BE2C (cell line): Measurements from ENCODE around the gene TAGAP.
A peak's percentile ranks its signal among the peaks of the same experiment; 100 is the strongest.

Source experiments
- DNase-seq: peaks from one replicate; pipeline ENCODE4 v3.0.0-alpha.2; 2020
- H3K27me3 ChIP-seq: fragments of 250-450 bp; sonication (Bioruptor Pico); 2 replicates; pipeline ENCODE4 v1.5.1; 2020; ENCODE audit warnings: mild to moderate bottlenecking
- H3K36me3 ChIP-seq: fragments of 250-450 bp; sonication (Bioruptor Pico); 2 replicates; pipeline ENCODE4 v1.5.1; 2020; ENCODE audit warnings: mild to moderate bottlenecking
- H3K4me1 ChIP-seq: fragments of 250-450 bp; sonication (Bioruptor Pico); 2 replicates; pipeline ENCODE4 v1.5.1; 2020
- H3K4me3 ChIP-seq: 2 replicates; pipeline ENCODE4 v1.5.1; 2011; ENCODE audit warnings: low read depth, low read length
- H3K9me3 ChIP-seq: fragments of 250-450 bp; sonication (Bioruptor Pico); 2 replicates; pipeline ENCODE4 v1.5.1; 2020
- CTCF ChIP-seq: IDR thresholded peaks from 2 replicates; pipeline ENCODE4 v1.5.1; 2012; ENCODE audit warnings: mild to moderate bottlenecking, low read depth, low read length

Gene TAGAP

GRCh38 chr6:159005436-159005835 lies 39.4 kb downstream of the TAGAP start:
- DNase-seq: no peak
- TF ChIP-seq CTCF: no peak
- H3K9me3 ChIP-seq: no peaks in the 10 kb centered on the region

GRCh38 chr6:159004592-159004991 lies 40.2 kb downstream of the TAGAP start:
- DNase-seq: no peak
- H3K9me3 ChIP-seq: no peaks in the 10 kb centered on the region
- H3K36me3 ChIP-seq: no peaks in the 10 kb centered on the region
- H3K27me3 ChIP-seq: no peaks in the 10 kb centered on the region
- TF ChIP-seq CTCF: no peak
- H3K4me3 ChIP-seq: no peak overlapping the region
- no peaks in the 10 kb centered on the region for H3K4me1 ChIP-seq

More at GRCh38 chr6:159005436-159005835, 39.4 kb downstream of the TAGAP start:
- Histone ChIP-seq H3K27me3 (no peaks in the 10 kb centered on the region), H3K4me3 (no peak overlapping the region), H3K4me1 (no peaks in the 10 kb centered on the region), H3K36me3 (no peaks in the 10 kb centered on the region)

GRCh38 chr6:159002432-159003155 lies 42.2 kb downstream of the TAGAP start:
- H3K4me3 ChIP-seq: no peak overlapping the region
- H3K4me1 ChIP-seq: no peaks in the 10 kb centered on the region
- no peaks in the 10 kb centered on the region for H3K36me3 ChIP-seq
- H3K27me3 ChIP-seq: no peaks in the 10 kb centered on the region
- no peak for TF ChIP-seq CTCF
- H3K9me3 ChIP-seq: no peaks in the 10 kb centered on the region
- no peak for DNase-seq

- Histone ChIP-seq H3K4me1 (no peaks in the 10 kb centered on the region), H3K4me3 (peak within 1 kb of the TSS; percentile 89), H3K9me3 (no peaks in the 10 kb centered on the region), H3K36me3 (no peaks in the 10 kb centered on the region), H3K27me3 (no peaks in the 10 kb centered on the region)
- peak; percentile 33 for TF ChIP-seq CTCF
- DNase-seq: peak; percentile 96
Observed at GRCh38 chr6:158999666-159000403, 45.0 kb downstream of the TAGAP start, which contains the start of gene RSPH3. Gene RSPH3 (minus strand): TSS chr6:159000202. CDS start chr6:158999550, 652 bp downstream.

GRCh38 chr6:158999154-158999665 lies 45.6 kb downstream of the TAGAP start:
- Histone ChIP-seq H3K4me1 (no peaks in the 10 kb centered on the region), H3K9me3 (no peaks in the 10 kb centered on the region), H3K27me3 (no peaks in the 10 kb centered on the region), H3K36me3 (no peaks in the 10 kb centered on the region), H3K4me3 (peak overlapping the region; percentile 89)
- no peak for TF ChIP-seq CTCF
- DNase-seq: no peak
